HAP-1 (cell line): ENCODE results near the gene CASP4.

ENCODE experiments used
- DNase-seq, 2 experiments: peaks; one replicate each; pipeline ENCODE4 v3.0.0-alpha.2; 2016 to 2020; ENCODE audit warnings: low spot score in 2 of 2
- H3K27me3 ChIP-seq: fragments of 250-450 bp; sonication (Bioruptor Pico); 2 replicates; pipeline ENCODE4 v1.5.1; 2020; ENCODE audit warnings: low read depth, mild to moderate bottlenecking, moderate library complexity
- H3K36me3 ChIP-seq: fragments of 250-450 bp; sonication (Bioruptor Pico); replicated peaks from 2 replicates; pipeline ENCODE4 v1.5.1; 2020; ENCODE audit warnings: mild to moderate bottlenecking
- H3K4me1 ChIP-seq: fragments of 250-450 bp; sonication (Bioruptor Pico); 2 replicates; pipeline ENCODE4 v1.5.1; 2020; ENCODE audit warnings: mild to moderate bottlenecking
- H3K4me3 ChIP-seq: fragments of 250-450 bp; sonication (Bioruptor Pico); 2 replicates; pipeline ENCODE4 v1.5.1; 2020; ENCODE audit warnings: mild to moderate bottlenecking, moderate library complexity
- H3K9me3 ChIP-seq: fragments of 250-450 bp; sonication (Bioruptor Pico); 2 replicates; pipeline ENCODE4 v1.5.1; 2020; ENCODE audit warnings: mild to moderate bottlenecking, moderate library complexity
- in situ Hi-C: fragments of 300-500 bp; cut with MboI; formaldehyde crosslinking; loops from 3 replicates; pipeline ENCODE4 v1.14.3; 2020; ENCODE audit warnings: low sequenced_read_pairs, inconsistent platforms, mixed read lengths

Gene CASP4

DNA sequence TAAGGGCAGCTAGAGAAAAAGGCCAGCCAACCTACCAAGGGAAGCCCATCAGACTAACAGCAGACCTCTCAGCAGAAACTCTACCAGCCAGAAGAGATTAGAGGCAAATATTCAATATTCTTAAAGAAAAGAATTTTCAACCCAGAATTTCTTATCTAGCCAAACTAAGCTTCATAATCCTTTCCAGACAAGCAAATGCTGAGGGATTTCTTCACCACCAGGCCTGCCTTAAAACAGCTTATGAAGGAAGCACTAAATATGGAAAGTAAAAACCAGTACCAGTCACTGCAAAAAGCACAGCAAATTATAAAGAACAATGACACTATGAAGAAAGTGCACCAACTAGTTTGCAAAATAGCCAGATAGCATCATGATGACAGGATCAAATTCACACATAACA, 39.6 kb downstream of the CASP4 start:
- H3K36me3 ChIP-seq = no peaks in the 10 kb centered on the region
- no peaks in the 10 kb centered on the region for H3K27me3 ChIP-seq
- DNase-seq = no peak
- in situ Hi-C loops = no loop called here
- H3K4me3 ChIP-seq = no peak overlapping the region
- no peaks in the 10 kb centered on the region for H3K9me3 ChIP-seq
- no peaks in the 10 kb centered on the region for H3K4me1 ChIP-seq

DNA sequence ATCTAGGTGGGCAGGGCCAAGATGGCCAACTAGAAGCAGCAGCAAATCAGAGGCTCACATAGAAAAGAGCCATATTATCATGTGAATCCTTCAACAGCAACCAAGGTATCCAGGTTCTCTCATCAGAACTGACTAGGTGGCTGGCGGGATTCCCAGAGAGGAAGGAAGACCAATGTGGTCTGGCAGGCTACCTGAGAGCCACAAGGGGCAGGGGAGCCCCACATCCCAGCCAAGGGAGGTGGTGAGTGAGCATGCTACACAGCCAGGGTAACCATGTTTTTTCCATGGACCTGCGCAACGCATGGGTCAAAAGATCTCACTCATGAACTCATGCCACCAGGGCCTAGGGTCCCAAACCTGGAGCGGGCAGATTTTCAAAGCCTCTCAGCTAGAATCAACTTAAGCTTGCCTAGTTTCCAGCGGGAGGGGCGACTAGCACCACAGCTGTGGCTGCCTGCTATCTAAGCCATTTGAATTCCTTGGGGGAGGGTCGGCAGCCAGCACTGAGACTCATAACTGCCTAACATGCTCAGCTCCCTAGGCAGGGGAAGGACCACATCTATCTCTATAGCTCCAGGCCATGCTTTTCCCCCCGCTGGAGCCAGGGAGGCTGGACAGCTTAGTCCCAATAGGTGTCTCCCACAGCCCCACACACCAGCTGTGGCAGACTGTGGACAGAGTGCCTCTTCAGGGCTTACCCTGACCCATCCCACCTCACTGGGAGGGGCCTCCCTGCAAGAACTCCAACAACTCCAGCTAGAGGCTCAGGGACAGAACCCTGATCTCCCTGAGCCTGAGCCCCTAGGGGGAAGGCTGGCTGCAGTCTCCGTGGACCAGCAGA, 41.4 kb downstream of the CASP4 start:
- Histone ChIP-seq H3K9me3 (no peaks in the 10 kb centered on the region), H3K36me3 (no peaks in the 10 kb centered on the region), H3K27me3 (no peaks in the 10 kb centered on the region), H3K4me3 (no peak overlapping the region), H3K4me1 (no peaks in the 10 kb centered on the region)
- in situ Hi-C loops = no loop called here
- DNase-seq = no peak

DNA sequence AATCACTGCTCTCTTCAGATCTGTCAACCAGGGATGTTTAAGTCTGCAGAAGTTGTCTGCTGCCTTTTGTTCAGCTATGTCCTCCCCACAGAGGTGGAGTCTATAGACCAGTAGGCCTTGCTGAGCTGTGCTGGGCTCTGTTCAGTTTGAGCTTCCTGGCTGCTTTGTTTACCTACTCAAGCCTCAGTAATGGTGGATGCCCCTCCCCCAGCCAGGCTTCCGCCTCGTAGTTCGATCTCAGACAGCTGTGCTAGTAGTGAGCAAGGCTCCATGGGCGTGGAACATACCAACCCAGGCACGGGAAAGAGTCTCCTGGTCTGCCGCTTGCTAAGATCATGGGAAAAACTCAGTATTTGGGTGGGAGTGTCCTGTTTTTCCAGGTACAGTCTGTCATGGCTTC, 42.5 kb downstream of the CASP4 start:
- in situ Hi-C loops = no loop called here
- no peak overlapping the region for H3K4me3 ChIP-seq
- H3K9me3 ChIP-seq = no peaks in the 10 kb centered on the region
- no peak for DNase-seq
- no peaks in the 10 kb centered on the region for H3K27me3 ChIP-seq
- H3K36me3 ChIP-seq = no peaks in the 10 kb centered on the region
- no peaks in the 10 kb centered on the region for H3K4me1 ChIP-seq

DNA sequence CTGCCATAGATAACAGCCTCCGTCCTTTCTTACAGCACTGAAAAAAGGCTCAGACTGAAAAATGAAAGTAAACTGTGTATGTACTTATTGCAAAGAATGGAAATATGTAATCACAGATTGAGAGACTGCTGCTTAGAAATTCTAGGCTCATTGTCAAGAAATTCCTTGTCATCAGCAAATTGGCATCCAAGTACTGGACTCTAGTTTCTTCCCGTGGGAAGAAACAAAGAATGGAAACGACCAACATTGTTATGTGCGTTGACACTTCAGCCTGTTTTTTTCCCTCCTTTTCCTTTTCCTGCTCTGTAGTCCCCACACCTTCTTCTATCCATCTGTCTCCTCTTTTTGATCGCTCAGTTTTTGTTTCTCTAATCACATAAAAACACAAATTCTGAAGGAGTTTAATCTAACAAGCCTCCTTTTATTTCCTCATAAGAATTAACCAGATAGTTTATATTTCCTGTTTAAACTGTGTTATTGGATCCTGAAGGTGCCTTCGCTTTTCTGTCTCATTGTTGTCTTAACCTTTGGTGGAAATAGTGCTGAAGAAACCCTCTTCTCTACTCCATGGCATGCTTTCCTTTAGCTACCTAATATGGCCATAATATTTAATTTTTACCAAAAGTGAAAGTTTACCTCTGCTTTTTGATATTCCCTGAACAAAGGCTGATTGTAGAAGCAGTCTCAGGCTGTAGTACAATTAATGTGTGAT, 50.1 kb downstream of the CASP4 start:
- DNase-seq = no peak
- Histone ChIP-seq H3K9me3 (no peaks in the 10 kb centered on the region), H3K4me1 (no peaks in the 10 kb centered on the region), H3K4me3 (no peak overlapping the region), H3K27me3 (no peaks in the 10 kb centered on the region), H3K36me3 (no peaks in the 10 kb centered on the region)
- in situ Hi-C loops = no loop called here

DNA sequence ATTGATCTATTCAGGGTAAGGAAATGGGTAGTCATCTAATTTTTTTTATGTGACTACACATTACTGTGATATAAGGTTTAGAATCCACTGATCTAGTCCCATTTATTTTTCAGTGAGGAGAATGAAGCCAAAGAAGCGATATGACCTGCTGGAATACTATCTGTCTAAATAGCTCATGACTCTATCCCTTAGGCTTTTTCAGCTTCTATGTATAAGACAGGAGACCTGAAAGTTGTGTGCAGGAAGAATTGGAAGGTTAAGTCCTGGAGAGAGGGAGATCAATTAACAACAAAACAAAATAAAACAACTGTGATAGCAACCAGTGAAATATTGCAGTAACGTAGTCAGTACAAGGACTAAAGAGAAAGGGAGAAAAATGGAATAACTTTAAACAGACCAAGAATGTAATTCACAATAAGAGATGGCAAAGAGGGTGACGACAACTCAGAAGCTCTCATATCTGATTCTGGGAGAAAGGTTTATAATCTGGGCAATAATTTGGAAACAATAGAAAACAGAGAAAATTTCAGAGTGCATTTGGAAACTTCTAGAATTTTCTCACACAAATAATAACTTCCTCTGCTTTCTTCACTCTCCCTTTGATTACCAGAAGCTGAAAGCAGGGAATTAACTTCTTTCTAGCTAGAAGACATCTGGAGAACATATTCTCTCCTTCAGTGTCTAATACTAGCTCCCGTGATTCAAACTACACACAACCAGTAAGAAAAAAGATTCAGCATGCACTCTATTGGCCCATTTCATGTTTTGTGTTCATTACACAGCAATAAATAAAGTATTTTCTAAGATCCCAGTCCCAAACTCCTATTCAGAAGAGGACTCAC, 50.9 kb downstream of the CASP4 start:
- in situ Hi-C loops = no loop called here
- no peak for DNase-seq
- H3K4me3 ChIP-seq = no peak overlapping the region

DNA sequence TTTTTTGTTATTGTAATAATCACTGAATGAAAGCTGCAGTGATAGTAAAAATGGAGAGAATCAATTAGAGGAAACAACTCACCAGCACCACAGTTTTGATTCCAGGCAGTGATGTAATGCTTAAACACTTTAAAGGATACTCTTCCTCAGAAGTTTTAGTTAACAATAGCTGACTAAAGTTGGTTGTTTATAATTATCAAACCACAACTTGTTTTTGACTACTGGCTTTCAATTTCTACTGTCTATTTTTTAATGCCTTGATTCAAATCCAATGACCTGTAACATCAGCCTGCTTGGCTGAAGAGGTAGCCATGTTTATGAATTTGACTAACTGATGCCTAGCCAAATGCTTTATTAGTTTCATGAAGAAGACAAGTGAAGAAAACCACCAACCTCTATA, 51.9 kb downstream of the CASP4 start:
- Histone ChIP-seq H3K9me3 (no peaks in the 10 kb centered on the region), H3K27me3 (no peaks in the 10 kb centered on the region), H3K4me3 (no peak overlapping the region), H3K4me1 (no peaks in the 10 kb centered on the region), H3K36me3 (no peaks in the 10 kb centered on the region)
- DNase-seq = no peak
- in situ Hi-C loops = no loop called here

More for the DNA sequence above, 50.9 kb downstream of the CASP4 start:
- Histone ChIP-seq H3K4me1 (no peaks in the 10 kb centered on the region), H3K27me3 (no peaks in the 10 kb centered on the region), H3K9me3 (no peaks in the 10 kb centered on the region), H3K36me3 (no peaks in the 10 kb centered on the region)

DNA sequence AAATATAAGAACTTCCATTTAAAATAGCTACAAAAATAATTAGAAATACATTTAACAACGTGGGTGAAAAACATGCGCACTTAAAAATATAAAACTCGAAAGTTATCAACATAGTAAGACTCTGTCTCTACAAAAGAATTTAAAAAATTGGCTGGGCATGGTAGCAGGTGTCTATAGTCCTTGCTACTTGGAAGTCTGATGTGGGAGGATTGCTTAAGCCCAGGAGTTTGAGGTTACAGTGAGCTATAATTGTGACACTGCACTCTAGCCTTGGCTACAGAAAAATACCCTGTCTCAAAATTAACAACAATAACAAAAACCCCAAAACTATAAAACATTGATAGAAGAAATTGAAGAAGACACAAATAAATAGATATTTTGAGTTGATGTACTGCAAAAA, 56.3 kb downstream of the CASP4 start:
- DNase-seq = no peak
- Histone ChIP-seq H3K36me3 (no peaks in the 10 kb centered on the region), H3K4me3 (no peak overlapping the region), H3K4me1 (no peaks in the 10 kb centered on the region), H3K27me3 (no peaks in the 10 kb centered on the region), H3K9me3 (no peaks in the 10 kb centered on the region; the same call in 1 of the 2 replicates)
- in situ Hi-C loops = no loop called here

DNA sequence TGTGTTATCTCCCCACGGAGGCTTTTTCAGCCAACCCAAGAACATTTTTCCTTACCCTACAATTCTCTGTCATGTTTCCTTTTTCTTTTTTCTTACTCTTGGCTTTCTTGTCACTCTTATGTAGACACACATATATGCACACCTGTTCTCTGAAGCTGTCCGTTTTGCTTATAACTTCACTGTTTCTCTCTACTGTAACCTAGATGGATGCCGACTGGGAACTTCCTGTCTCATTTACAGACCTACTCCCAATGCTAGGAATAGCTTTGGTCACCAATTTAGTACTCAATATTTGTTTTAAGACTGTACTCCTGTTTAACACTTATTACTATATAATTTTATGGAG, 60.2 kb downstream of the CASP4 start:
- in situ Hi-C loops = no loop called here
- no peaks in the 10 kb centered on the region for H3K36me3 ChIP-seq
- DNase-seq = no peak

DNA sequence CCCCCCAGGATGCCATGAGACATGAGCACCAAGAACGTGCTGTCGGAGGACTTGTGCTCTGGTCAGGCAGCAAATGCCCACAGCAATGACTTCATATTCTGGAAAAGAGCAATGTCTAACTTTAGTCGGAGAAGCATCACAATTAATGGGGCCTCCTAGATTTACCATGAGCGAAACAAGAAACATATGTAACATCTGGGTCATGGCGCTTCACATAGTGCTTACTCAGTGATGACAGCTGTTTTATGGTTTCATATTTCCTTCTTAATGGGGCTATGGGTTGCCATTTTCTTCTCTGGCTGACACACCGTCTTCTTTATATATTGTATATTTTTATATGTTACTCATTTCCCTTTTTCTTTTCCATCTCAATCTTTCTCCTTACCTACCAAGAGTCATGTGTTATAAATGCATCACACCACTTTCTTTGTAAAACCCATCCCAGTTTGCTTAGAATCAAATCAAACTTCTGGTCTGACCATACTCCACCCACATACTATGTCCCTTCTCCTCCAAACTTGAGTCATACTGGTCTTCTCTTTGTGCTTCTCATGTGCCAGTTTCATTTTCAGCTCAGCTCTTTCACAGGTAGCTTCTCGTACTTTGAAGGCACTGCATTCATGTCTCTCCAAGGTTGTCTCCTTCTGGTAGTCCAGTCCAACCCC, 60.7 kb downstream of the CASP4 start:
- Histone ChIP-seq H3K4me1 (no peaks in the 10 kb centered on the region), H3K9me3 (no peaks in the 10 kb centered on the region; the same call in 1 of the 2 replicates), H3K4me3 (no peak overlapping the region), H3K36me3 (no peaks in the 10 kb centered on the region), H3K27me3 (no peaks in the 10 kb centered on the region)
- in situ Hi-C loops = no loop called here
- no peak for DNase-seq

More for the DNA sequence above, 60.2 kb downstream of the CASP4 start:
- Histone ChIP-seq H3K9me3 (no peaks in the 10 kb centered on the region; the same call in 1 of the 2 replicates), H3K4me3 (no peak overlapping the region), H3K27me3 (no peaks in the 10 kb centered on the region), H3K4me1 (no peaks in the 10 kb centered on the region)

DNA sequence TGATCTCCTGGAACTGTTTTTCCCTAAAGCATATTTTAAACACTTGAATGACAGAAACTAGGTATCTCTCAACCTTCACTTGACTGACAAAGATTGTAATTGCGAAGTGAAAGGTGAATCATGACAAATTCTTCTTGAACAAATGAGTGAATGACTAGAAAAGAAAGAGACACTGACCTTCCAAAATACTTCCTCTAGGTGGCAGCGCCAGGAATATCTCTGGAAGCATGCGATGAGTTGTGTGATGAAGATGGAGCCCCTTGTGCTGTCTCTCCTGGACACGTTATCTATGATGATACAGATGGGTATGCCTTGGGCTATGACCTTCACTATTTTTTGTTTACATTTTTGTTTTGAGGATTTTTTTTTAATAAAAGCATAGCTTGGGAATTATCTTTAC, 63.1 kb downstream of the CASP4 start:
- no peak for DNase-seq
- Histone ChIP-seq H3K36me3 (no peaks in the 10 kb centered on the region), H3K4me3 (no peak overlapping the region), H3K4me1 (no peaks in the 10 kb centered on the region), H3K9me3 (no peaks in the 10 kb centered on the region; the same call in 1 of the 2 replicates), H3K27me3 (no peaks in the 10 kb centered on the region)
- in situ Hi-C loops = no loop called here

DNA sequence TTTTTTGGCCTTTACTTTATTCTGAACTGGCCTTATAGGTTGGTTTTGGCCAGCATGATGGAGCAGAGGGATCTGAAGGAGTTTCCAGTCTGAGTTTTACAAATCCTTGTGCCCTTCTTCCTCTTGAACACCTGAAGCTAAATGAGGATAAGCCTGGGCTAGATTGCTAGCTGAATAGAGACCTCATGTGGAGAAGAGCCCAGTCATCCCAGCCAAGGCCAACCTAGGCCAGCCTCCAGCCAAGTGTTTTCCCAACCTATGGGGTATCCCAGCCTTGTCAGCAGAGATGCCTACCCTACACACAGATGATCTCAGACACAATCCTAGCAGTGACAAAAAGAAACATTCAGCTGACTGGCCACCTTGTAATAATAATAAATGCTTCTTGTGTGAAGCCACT, 69.1 kb downstream of the CASP4 start:
- no peaks in the 10 kb centered on the region for H3K9me3 ChIP-seq
- no peak for DNase-seq
- H3K36me3 ChIP-seq = no peaks in the 10 kb centered on the region
- in situ Hi-C loops = no loop called here
- no peaks in the 10 kb centered on the region for H3K4me1 ChIP-seq
- H3K4me3 ChIP-seq = no peak overlapping the region
- no peaks in the 10 kb centered on the region for H3K27me3 ChIP-seq

DNA sequence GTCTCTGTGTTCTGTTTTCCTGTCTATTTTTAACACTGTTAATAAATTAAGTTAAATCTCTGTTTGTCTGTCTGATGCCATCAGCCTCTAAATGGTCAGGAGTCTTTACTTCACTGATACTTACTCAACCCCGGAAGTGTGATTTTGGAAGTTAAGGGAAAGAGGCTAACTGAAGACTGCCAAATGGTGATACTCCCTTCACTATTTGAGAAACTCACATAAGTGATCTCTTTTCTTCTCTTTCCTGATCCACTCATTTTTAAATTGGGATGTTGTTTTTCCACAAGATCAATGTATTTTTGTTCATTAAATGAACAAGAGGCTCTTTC, 69.7 kb downstream of the CASP4 start:
- Histone ChIP-seq H3K36me3 (no peaks in the 10 kb centered on the region), H3K4me3 (no peak overlapping the region), H3K4me1 (no peaks in the 10 kb centered on the region), H3K27me3 (no peaks in the 10 kb centered on the region), H3K9me3 (no peaks in the 10 kb centered on the region)
- no peak for DNase-seq
- in situ Hi-C loops = no loop called here

DNA sequence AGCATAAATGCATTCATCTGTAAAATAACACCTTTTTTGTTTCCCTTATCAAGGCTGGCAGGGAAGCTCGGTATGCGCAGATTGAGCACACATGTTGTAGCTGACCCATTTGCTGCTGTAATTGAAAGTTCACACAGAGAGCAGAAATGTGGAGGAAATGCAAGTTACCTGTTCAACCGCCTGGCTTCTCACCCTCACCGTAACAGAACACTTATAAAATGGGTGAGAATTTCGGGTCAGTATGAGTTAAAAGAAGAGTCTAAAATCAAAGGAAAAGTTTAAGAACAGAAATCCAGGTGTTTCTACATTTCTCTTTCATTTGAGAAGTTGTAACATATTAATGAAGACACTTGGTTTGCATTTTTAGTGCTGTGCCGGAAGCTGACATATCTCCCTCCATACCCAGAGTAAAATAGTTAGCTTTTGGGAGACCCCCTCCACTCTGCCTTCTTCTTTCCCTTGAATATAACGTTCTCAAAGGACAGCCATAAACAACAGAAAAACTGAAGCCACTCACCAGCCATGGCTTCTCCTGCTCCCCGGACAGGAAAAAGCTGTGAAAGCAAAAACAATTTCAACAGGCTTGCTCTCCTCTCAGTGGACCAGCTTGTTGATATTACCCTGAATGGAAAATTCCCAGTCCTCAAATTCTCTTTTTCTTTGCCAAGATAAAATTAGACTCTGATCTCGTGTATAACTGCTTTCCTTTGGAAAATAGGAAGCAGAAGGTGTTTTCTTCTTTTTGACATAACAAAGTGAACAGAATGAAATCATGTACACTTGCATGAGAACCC, 70.3 kb downstream of the CASP4 start, which contains the start of gene CASP12:
TSS of gene CASP12 (minus strand) at position 570 of the 794 bp plus-strand sequence.
- no peak for DNase-seq
- Histone ChIP-seq H3K36me3 (no peaks in the 10 kb centered on the region), H3K4me3 (no peak within 1 kb of the TSS), H3K4me1 (no peaks in the 10 kb centered on the region), H3K27me3 (no peaks in the 10 kb centered on the region), H3K9me3 (no peaks in the 10 kb centered on the region)
- in situ Hi-C loops = no loop called here
